Prostate gland (tissue), 2 donors: ENCODE measurements around the gene INSIG1. TPM values are rescaled to one million over a fixed set of nuclear protein-coding genes. Genes with fewer than 3 reads are reported as not detected.

Experiments used
- DNase-seq: peaks from one replicate; pipeline ENCODE4 v3.0.0-alpha.2; 2019; ENCODE audit warnings: low spot score
- H3K27ac ChIP-seq, 2 donors: fragments of 200-600 bp; sonication (generic); 2 replicates each; pipeline ENCODE4 v1.5.1; 2017 to 2019
- H3K27me3 ChIP-seq: fragments of 200-600 bp; sonication (generic); replicated peaks from 2 replicates; pipeline ENCODE4 v1.5.1; 2019; ENCODE audit not compliant: insufficient read depth
- H3K36me3 ChIP-seq, 2 donors: fragments of 200-600 bp; sonication (generic); 1 replicate in 1 of 2; 2 replicates in 1 of 2; pipeline versions ENCODE4 v1.5.1 to v1.8.1; 2017 to 2019
- H3K4me1 ChIP-seq: fragments of 200-600 bp; sonication (generic); replicated peaks from 2 replicates; pipeline ENCODE4 v1.5.1; 2019
- H3K4me3 ChIP-seq, 2 donors: fragments of 200-600 bp; sonication (generic); 2 replicates each; pipeline ENCODE4 v1.5.1; 2017 to 2019
- H3K9me3 ChIP-seq: fragments of 200-600 bp; sonication (generic); 2 replicates; pipeline ENCODE4 v1.5.1; 2017
- CTCF ChIP-seq, 4 experiments: fragments of 200-600 bp in 2 of 4; fragments of 450-650 bp in 2 of 4; sonication (generic) in 2 of 4; IDR thresholded peaks; 1 replicate in 3 of 4; 2 replicates in 1 of 4; pipeline ENCODE4 v1.5.1; 2016 to 2019; ENCODE audit warnings: antibody characterized with exemption in 4 of 4, mild to moderate bottlenecking in 2 of 4, moderate library complexity in 2 of 4
- POLR2A ChIP-seq: fragments of 450-650 bp; IDR thresholded peaks from one replicate; pipeline ENCODE4 v1.6.1; 2016; ENCODE audit warnings: antibody characterized with exemption, mild to moderate bottlenecking
- POLR2AphosphoS5 ChIP-seq: sonication (generic); formaldehyde crosslinking; IDR thresholded peaks from one replicate; pipeline ENCODE4 v1.6.1; 2017; ENCODE audit warnings: antibody characterized with exemption
- WGBS: methylation state at CpG from one replicate; pipeline ENCODE4 v1.1.5; 2018; 5-methylcytosine and 5-hydroxymethylcytosine counted together
- intact Hi-C: fragments of 100-400 bp; cut with DNase I; formaldehyde crosslinking; loops from one replicate; pipeline ENCODE4 v1.14.2; 2022
- total RNA-seq, 2 donors: library from RNA; depleted of rRNA; stranded (reverse); fragments of >200 nt; gene quantifications; one replicate each; pipeline ENCODE4 v1.1.0, GENCODE V29; 2016

INSIG1 gene
- total RNA-seq, 2 donors from 2014 or later = 60.5 to 112 TPM

GRCh38 chr7:155268211-155268610 lies 29.5 kb upstream of the INSIG1 start:
- no peak overlapping the region for H3K27ac ChIP-seq
- WGBS = 90% methylated on average over 12 of the region's 12 CpGs
- no peaks in the 10 kb centered on the region for H3K4me1 ChIP-seq
- H3K4me3 ChIP-seq = no peak overlapping the region
- TF ChIP-seq CTCF (IDR thresholded peaks at IDR 0.05) (no peak), POLR2A (no peak), POLR2AphosphoS5 (no peak)
- H3K36me3 ChIP-seq = no peaks in the 10 kb centered on the region
- no peak for DNase-seq
- no peaks in the 10 kb centered on the region for H3K9me3 ChIP-seq
- no peaks in the 10 kb centered on the region for H3K27me3 ChIP-seq
- intact Hi-C loops = no loop called here

- no peak overlapping the region for H3K27ac ChIP-seq
- TF ChIP-seq POLR2AphosphoS5 (no peak), POLR2A (no peak), CTCF (IDR thresholded peaks at IDR 0.05) (no peak)
- DNase-seq = no peak
- intact Hi-C loops = no loop called here
- no peaks in the 10 kb centered on the region for H3K4me1 ChIP-seq
- no peaks in the 10 kb centered on the region for H3K27me3 ChIP-seq
- no peaks in the 10 kb centered on the region for H3K36me3 ChIP-seq
- H3K9me3 ChIP-seq = no peaks in the 10 kb centered on the region
- 83% methylated on average over 6 of the region's 6 CpGs for WGBS
- no peak overlapping the region for H3K4me3 ChIP-seq
Observed at GRCh38 chr7:155268921-155269650, 28.6 kb upstream of the INSIG1 start.

- no peak for TF ChIP-seq POLR2A
- no peak for TF ChIP-seq CTCF (IDR thresholded peaks at IDR 0.05)
- TF ChIP-seq POLR2AphosphoS5 = no peak
- 87% methylated on average over 20 of the region's 20 CpGs for whole genome bisulfite sequencing
- Histone ChIP-seq H3K36me3 (no peaks in the 10 kb centered on the region), H3K4me1 (no peaks in the 10 kb centered on the region), H3K27ac (no peak overlapping the region), H3K4me3 (no peak overlapping the region), H3K9me3 (no peaks in the 10 kb centered on the region), H3K27me3 (no peaks in the 10 kb centered on the region)
- no peak for DNase-seq
- intact Hi-C loops = no loop called here
Observed at GRCh38 chr7:155269766-155270585, 27.7 kb upstream of the INSIG1 start.

GRCh38 chr7:155270861-155271260 lies 26.8 kb upstream of the INSIG1 start:
- 74% methylated on average over 3 of the region's 3 CpGs for WGBS
- H3K27ac ChIP-seq = no peak overlapping the region

More at GRCh38 chr7:155270861-155271260, 26.8 kb upstream of the INSIG1 start:
- no peak for DNase-seq
- TF ChIP-seq CTCF (IDR thresholded peaks at IDR 0.05) = no peak
- no peak for TF ChIP-seq POLR2A
- no peak for TF ChIP-seq POLR2AphosphoS5
- H3K9me3 ChIP-seq = no peaks in the 10 kb centered on the region
- H3K4me1 ChIP-seq = no peaks in the 10 kb centered on the region
- no peaks in the 10 kb centered on the region for H3K36me3 ChIP-seq
- intact Hi-C loops = no loop called here
- no peaks in the 10 kb centered on the region for H3K27me3 ChIP-seq
- no peak overlapping the region for H3K4me3 ChIP-seq
